Measurements from ENCODE around the gene TAF11L7. TPM values are rescaled to one million over a fixed set of nuclear protein-coding genes. Genes with fewer than 3 reads are reported as not detected.

Gene TAF11L7
- total and polyA plus RNA-seq, 9 of the 15 experiments (the other 6 are each of a cell fraction or from before 2014, with no cell fraction given), result 0.20 to 1.9 (median 0.27) TPM; not detected in 6

DNA sequence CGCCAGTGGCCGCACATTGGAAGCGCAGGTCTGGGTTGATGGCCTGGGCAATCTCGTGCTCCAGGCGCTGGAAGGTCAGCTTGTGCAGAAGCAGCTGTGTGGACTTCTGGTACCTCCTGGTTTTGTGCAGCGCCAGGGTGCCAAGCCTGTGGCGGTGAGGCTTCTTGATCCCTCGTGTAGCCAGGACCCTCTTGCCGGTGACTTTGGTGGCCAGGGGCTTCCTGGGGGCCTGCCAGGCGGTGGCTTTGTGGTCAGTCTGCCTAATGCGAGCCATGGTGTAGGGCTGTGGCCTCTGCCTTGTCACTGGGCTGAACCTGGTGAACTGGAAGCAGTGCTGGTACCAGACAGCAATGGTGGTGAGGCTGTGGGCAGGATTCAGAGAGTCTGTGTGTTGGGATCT lies 40.1 kb upstream of the TAF11L7 start:
- ATAC-seq (no peak), DNase-seq (ENCODE audit: extremely low read depth in 1 of 4, low spot score in 3 of 4) (no peak), FAIRE-seq (no peak)
- CTCF ChIA-PET (ENCODE audit: low intra/inter-chr PET ratio), result no interaction called here
- Histone ChIP-seq H3K27ac (ENCODE audit: extremely low read depth, low read depth, low read length) (no peak overlapping the region), H3K36me3 (ENCODE audit: control insufficient read depth, insufficient read depth, low read length) (no peaks in the 10 kb centered on the region), H3K4me2 (ENCODE audit: insufficient read depth, low read length) (no peak overlapping the region), H3K27me3 (ENCODE audit: control insufficient read depth in 2 of 2, insufficient read depth in 2 of 2, low read length in 2 of 2) (no peaks in the 10 kb centered on the region), H3K9me1 (ENCODE audit: control insufficient read depth, insufficient read depth, low read length) (no peaks in the 10 kb centered on the region), H3K79me2 (ENCODE audit: control insufficient read depth, insufficient read depth, low read length) (no peaks in the 10 kb centered on the region), H3K4me1 (replicated peaks in 1 of 2; ENCODE audit: control insufficient read depth in 2 of 2, insufficient read depth in 2 of 2, low read length in 2 of 2) (peaks cover 0 to 2% of the 10 kb centered on the region in 2 experiments; a peak in 1 of 5 replicates), H3K4me3 (no peak overlapping the region), H3K9ac (ENCODE audit: insufficient read depth in 1 of 2, low read depth in 2 of 2, low read length in 2 of 2) (0 out of 4 replicates have a peak overlapping the region, but pooled peaks of 1 of the 2 experiments have one; percentile 17), H3K9me3 (replicated peaks; ENCODE audit: control insufficient read depth, insufficient read depth, low read depth, low read length) (no peaks in the 10 kb centered on the region), H4K20me1 (replicated peaks; ENCODE audit: control insufficient read depth, insufficient read depth, low read length) (no peaks in the 10 kb centered on the region), H2AFZ (ENCODE audit: low read depth, low read length) (no peak overlapping the region)
- intact Hi-C loops (cut with micrococcal nuclease) (no loop called here), in situ Hi-C loops (cut with MboI) (no loop called here)
- 0% methylated on average over 11 of the region's 11 CpGs for WGBS (ENCODE audit: insufficient coverage, low coverage, missing lambda C conversion rate)
- POLR2A ChIA-PET, result no interaction called here
- BruUV-seq (replicated peaks), result no TSS peak
- TF ChIP-seq, protein P1, sequence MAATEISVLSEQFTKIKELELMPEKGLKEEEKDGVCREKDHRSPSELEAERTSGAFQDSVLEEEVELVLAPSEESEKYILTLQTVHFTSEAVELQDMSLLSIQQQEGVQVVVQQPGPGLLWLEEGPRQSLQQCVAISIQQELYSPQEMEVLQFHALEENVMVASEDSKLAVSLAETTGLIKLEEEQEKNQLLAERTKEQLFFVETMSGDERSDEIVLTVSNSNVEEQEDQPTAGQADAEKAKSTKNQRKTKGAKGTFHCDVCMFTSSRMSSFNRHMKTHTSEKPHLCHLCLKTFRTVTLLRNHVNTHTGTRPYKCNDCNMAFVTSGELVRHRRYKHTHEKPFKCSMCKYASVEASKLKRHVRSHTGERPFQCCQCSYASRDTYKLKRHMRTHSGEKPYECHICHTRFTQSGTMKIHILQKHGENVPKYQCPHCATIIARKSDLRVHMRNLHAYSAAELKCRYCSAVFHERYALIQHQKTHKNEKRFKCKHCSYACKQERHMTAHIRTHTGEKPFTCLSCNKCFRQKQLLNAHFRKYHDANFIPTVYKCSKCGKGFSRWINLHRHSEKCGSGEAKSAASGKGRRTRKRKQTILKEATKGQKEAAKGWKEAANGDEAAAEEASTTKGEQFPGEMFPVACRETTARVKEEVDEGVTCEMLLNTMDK (IDR thresholded peaks at IDR 0.05; ENCODE audit: borderline replicate concordance, insufficient read depth, low read depth, low read length, poor library complexity, severe bottlenecking), result no peak
- TF ChIP-seq TFAM (CRISPR knock-in tag; conservative IDR thresholded peaks at IDR 0.05), result no peak
- TF ChIP-seq, protein P2, sequence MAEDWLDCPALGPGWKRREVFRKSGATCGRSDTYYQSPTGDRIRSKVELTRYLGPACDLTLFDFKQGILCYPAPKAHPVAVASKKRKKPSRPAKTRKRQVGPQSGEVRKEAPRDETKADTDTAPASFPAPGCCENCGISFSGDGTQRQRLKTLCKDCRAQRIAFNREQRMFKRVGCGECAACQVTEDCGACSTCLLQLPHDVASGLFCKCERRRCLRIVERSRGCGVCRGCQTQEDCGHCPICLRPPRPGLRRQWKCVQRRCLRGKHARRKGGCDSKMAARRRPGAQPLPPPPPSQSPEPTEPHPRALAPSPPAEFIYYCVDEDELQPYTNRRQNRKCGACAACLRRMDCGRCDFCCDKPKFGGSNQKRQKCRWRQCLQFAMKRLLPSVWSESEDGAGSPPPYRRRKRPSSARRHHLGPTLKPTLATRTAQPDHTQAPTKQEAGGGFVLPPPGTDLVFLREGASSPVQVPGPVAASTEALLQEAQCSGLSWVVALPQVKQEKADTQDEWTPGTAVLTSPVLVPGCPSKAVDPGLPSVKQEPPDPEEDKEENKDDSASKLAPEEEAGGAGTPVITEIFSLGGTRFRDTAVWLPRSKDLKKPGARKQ (CRISPR knock-in tag; IDR thresholded peaks at IDR 0.05), result no peak
- TF ChIP-seq, protein P3, sequence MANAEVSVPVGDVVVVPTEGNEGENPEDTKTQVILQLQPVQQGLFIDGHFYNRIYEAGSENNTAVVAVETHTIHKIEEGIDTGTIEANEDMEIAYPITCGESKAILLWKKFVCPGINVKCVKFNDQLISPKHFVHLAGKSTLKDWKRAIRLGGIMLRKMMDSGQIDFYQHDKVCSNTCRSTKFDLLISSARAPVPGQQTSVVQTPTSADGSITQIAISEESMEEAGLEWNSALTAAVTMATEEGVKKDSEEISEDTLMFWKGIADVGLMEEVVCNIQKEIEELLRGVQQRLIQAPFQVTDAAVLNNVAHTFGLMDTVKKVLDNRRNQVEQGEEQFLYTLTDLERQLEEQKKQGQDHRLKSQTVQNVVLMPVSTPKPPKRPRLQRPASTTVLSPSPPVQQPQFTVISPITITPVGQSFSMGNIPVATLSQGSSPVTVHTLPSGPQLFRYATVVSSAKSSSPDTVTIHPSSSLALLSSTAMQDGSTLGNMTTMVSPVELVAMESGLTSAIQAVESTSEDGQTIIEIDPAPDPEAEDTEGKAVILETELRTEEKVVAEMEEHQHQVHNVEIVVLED (CRISPR knock-in tag; IDR thresholded peaks at IDR 0.05), result no peak
- TF ChIP-seq MED1 (CRISPR knock-in tag; IDR thresholded peaks at IDR 0.05; ENCODE audit: borderline replicate concordance), result no peak
- TF ChIP-seq HIVEP1 (CRISPR knock-in tag; IDR thresholded peaks at IDR 0.05), result no peak
- TF ChIP-seq, protein P4, sequence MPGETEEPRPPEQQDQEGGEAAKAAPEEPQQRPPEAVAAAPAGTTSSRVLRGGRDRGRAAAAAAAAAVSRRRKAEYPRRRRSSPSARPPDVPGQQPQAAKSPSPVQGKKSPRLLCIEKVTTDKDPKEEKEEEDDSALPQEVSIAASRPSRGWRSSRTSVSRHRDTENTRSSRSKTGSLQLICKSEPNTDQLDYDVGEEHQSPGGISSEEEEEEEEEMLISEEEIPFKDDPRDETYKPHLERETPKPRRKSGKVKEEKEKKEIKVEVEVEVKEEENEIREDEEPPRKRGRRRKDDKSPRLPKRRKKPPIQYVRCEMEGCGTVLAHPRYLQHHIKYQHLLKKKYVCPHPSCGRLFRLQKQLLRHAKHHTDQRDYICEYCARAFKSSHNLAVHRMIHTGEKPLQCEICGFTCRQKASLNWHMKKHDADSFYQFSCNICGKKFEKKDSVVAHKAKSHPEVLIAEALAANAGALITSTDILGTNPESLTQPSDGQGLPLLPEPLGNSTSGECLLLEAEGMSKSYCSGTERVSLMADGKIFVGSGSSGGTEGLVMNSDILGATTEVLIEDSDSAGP (CRISPR knock-in tag; IDR thresholded peaks at IDR 0.05), result no peak
- TF ChIP-seq ZNF436 (CRISPR knock-in tag; IDR thresholded peaks at IDR 0.05), result no peak
- no peak for TF ChIP-seq ZNF445 (CRISPR knock-in tag; IDR thresholded peaks at IDR 0.05; ENCODE audit: low read depth)
- no peak for TF ChIP-seq ZC3H8 (IDR thresholded peaks at IDR 0.05)
- TF ChIP-seq, protein P5, sequence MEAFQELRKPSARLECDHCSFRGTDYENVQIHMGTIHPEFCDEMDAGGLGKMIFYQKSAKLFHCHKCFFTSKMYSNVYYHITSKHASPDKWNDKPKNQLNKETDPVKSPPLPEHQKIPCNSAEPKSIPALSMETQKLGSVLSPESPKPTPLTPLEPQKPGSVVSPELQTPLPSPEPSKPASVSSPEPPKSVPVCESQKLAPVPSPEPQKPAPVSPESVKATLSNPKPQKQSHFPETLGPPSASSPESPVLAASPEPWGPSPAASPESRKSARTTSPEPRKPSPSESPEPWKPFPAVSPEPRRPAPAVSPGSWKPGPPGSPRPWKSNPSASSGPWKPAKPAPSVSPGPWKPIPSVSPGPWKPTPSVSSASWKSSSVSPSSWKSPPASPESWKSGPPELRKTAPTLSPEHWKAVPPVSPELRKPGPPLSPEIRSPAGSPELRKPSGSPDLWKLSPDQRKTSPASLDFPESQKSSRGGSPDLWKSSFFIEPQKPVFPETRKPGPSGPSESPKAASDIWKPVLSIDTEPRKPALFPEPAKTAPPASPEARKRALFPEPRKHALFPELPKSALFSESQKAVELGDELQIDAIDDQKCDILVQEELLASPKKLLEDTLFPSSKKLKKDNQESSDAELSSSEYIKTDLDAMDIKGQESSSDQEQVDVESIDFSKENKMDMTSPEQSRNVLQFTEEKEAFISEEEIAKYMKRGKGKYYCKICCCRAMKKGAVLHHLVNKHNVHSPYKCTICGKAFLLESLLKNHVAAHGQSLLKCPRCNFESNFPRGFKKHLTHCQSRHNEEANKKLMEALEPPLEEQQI (IDR thresholded peaks at IDR 0.05), result no peak
- TF ChIP-seq EP300 (IDR thresholded peaks at IDR 0.05; ENCODE audit: low read length), result no peak
- TF ChIP-seq SRF (CRISPR knock-in tag; IDR thresholded peaks at IDR 0.05), result no peak
- TF ChIP-seq XRCC3 (IDR thresholded peaks at IDR 0.05), result no peak
